ENCODE measurements around the gene CPLX1. TPM values are rescaled to one million over a fixed set of nuclear protein-coding genes. Genes with fewer than 3 reads are reported as not detected.

Gene CPLX1
- total RNA-seq, 4 donors from 2014 or later, result 0.31 to 0.96 (median 0.54) TPM; not detected in 1

- H3K4me3 ChIP-seq, result peak overlapping the region in 1 of 2 donors; percentile 44
- WGBS, 2 donors (ENCODE audit: low coverage in 1 of 2), result 0% methylated on average over 1 to 2 of the region's 71 CpGs
Measured at GRCh38 chr4:794900-795725, 30.8 kb downstream of the CPLX1 start.

GRCh38 chr4:793941-794621 is 31.8 kb downstream of the CPLX1 start:
- WGBS, 2 donors (ENCODE audit: low coverage in 1 of 2), result 60% methylated on average over 3 of the region's 19 CpGs; no CpG with 5 or more reads in 1 of the 2 donors
- Histone ChIP-seq H3K9me3 (no peaks in the 10 kb centered on the region), H3K4me3 (no peak overlapping the region), H3K36me3 (no peaks in the 10 kb centered on the region), H3K4me1 (peaks cover 0 to 31% (median 24%) of the 10 kb centered on the region in 3 donors), H3K27me3 (peaks cover 86% of the 10 kb centered on the region), H3K27ac (no peak overlapping the region)
- no peak for ATAC-seq
- TF ChIP-seq CTCF (IDR thresholded peaks at IDR 0.05) (no peak), POLR2A (IDR thresholded peaks at IDR 0.05) (no peak), POLR2AphosphoS5 (IDR thresholded peaks at IDR 0.05) (no peak), EP300 (IDR thresholded peaks at IDR 0.05) (no peak)

More at GRCh38 chr4:794900-795725, 30.8 kb downstream of the CPLX1 start:
- Histone ChIP-seq H3K9me3 (no peaks in the 10 kb centered on the region), H3K36me3 (no peaks in the 10 kb centered on the region), H3K27ac (no peak overlapping the region), H3K4me1 (peaks cover 0 to 31% (median 24%) of the 10 kb centered on the region in 3 donors), H3K27me3 (peaks cover 86% of the 10 kb centered on the region)
- ATAC-seq, result no peak
- no peak for TF ChIP-seq EP300 (IDR thresholded peaks at IDR 0.05)
- TF ChIP-seq CTCF (IDR thresholded peaks at IDR 0.05), result no peak
- no peak for TF ChIP-seq POLR2A (IDR thresholded peaks at IDR 0.05)
- TF ChIP-seq POLR2AphosphoS5 (IDR thresholded peaks at IDR 0.05), result no peak

GRCh38 chr4:793093-793861 is 32.7 kb downstream of the CPLX1 start:
- WGBS, 2 donors (ENCODE audit: low coverage in 1 of 2), result 100% methylated on average over 1 of the region's 19 CpGs; no CpG with 5 or more reads in 1 of the 2 donors
- H3K4me3 ChIP-seq, result no peak overlapping the region
- TF ChIP-seq POLR2AphosphoS5 (IDR thresholded peaks at IDR 0.05), result no peak
- TF ChIP-seq EP300 (IDR thresholded peaks at IDR 0.05), result no peak
- TF ChIP-seq POLR2A (IDR thresholded peaks at IDR 0.05), result no peak
- no peak for TF ChIP-seq CTCF (IDR thresholded peaks at IDR 0.05)
- H3K4me1 ChIP-seq, result peaks cover 0 to 31% (median 28%) of the 10 kb centered on the region in 3 donors
- no peak overlapping the region for H3K27ac ChIP-seq
- peaks cover 91% of the 10 kb centered on the region for H3K27me3 ChIP-seq
- H3K9me3 ChIP-seq, result no peaks in the 10 kb centered on the region
- H3K36me3 ChIP-seq, result no peaks in the 10 kb centered on the region
- ATAC-seq, result no peak

GRCh38 chr4:792626-793092 is 33.3 kb downstream of the CPLX1 start:
- Histone ChIP-seq H3K9me3 (no peaks in the 10 kb centered on the region), H3K4me3 (peak overlapping the region in 1 of 2 donors; percentile 42), H3K4me1 (peaks cover 0 to 31% (median 28%) of the 10 kb centered on the region in 3 donors), H3K27ac (no peak overlapping the region), H3K36me3 (no peaks in the 10 kb centered on the region), H3K27me3 (peaks cover 96% of the 10 kb centered on the region)
- no peak for ATAC-seq
- WGBS, 2 donors (ENCODE audit: low coverage in 1 of 2), result 34 to 56% methylated on average over 7 to 9 of the region's 17 CpGs
- TF ChIP-seq POLR2AphosphoS5 (IDR thresholded peaks at IDR 0.05) (no peak), CTCF (IDR thresholded peaks at IDR 0.05) (no peak), EP300 (IDR thresholded peaks at IDR 0.05) (no peak), POLR2A (IDR thresholded peaks at IDR 0.05) (no peak)

Data from gastroesophageal sphincter (tissue), 4 donors.